Activated T-cell treated with anti-CD3 and anti-CD28 coated beads, Interleukin-2, amount 50 U/mL, for 48 hours (primary cell): ENCODE results near the gene OTULIN.

Experiments
- DNase-seq, 2 experiments: peaks; one replicate each; pipeline ENCODE4 v3.0.0-alpha.2; 2020

The OTULIN gene

DNA sequence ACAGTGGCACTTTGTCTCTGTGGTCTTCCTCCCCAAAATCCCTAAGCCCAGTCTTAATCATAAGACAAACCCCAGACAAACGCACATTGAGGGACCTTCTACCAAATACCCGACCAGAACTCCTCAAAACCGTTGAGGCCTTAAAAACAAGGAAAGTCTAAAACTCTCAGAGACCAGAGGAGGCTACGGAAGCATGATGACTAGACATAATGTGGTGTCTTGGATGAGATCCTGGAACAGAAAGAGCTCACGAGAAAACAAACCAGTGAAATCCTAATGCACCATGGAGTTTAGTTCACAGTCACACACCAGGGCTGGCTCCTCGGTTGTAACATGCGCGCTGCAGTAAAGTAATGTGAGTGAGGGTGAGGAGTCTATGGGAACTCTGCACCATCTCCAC, 58.4 kb downstream of the OTULIN start:
- DNase-seq: no peak

DNA sequence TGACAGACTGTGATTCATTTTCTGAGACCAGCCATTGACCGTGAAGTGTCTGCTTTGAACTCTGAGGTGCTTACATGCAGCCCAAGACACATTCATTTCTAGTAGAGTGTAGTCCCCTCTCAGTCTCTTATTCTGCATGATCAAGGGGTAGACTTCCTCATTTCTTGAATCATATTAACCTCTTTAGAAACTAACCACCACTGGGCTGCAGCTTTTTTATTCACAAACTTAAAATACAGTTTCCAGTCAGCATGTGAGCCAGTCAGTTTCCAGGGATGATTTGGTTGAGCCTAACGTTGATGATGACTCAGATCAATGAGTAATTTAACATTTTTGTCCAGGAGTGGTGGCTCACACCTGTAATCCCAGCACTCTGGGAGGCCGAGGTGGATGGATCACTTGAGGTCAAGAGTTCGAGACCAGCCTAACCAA, 59.2 kb downstream of the OTULIN start:
- DNase-seq: peak; percentile 40 to 48

GRCh38 chr5:14724633-14725032, 60.1 kb downstream of the OTULIN start:
- no peak for DNase-seq

DNA sequence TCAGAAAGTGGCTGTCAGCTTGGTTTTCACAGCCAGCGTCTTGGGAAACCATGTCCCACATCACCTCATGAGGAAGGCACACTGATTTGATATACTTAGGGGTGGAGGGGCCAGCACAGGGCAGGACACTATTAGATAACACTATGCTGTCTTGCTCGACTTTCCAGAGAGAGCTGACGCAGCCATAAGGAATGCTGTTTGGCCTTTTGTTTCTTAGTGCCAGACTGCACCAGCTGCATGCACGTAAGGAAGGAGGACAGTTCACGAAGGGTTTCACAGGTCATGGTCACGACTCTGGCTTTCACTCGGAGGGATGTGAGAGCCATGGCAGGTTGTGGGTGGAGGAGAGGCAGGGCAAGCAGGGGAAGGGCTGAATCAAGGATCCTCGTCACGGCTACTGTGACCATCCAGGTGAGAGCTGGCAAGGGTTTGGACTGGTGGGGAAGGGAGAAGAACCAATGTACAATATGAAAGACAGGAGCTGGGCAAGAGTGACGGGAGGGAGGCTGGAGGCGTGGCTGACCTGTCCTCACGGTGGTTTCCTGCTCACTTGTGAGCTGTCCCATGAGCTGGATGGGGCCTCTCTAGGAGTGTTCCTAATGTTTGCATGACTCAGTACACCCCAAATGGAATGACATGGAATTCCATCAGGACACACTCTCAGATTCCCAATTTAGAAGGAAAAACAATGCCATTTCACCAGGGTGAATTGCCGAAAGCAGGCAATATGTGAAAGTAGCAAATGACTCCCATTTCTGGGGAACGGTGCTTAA, 61.7 kb downstream of the OTULIN start:
- no peak for DNase-seq

DNA sequence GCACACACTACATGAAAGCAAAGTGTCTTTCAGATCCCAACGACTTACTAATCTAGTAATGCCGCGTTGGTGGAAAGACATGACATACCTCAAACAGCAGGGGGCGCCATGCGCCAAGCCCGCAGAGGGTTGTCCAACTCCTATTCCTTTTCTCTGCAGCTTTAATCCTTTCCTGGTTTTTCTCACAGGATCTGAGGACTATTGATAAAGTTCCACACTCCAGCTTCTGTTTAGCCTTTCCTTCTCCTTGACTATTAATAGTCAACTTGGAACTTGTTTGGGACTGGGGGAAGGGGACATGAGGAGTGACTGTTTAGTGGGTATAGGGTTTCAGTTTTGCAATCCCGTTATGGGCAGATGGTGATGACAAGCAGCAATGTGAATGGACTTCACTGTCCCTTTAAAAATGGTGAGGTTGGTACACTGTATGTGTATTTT, 62.9 kb downstream of the OTULIN start:
- DNase-seq: peak; percentile 79 to 81

DNA sequence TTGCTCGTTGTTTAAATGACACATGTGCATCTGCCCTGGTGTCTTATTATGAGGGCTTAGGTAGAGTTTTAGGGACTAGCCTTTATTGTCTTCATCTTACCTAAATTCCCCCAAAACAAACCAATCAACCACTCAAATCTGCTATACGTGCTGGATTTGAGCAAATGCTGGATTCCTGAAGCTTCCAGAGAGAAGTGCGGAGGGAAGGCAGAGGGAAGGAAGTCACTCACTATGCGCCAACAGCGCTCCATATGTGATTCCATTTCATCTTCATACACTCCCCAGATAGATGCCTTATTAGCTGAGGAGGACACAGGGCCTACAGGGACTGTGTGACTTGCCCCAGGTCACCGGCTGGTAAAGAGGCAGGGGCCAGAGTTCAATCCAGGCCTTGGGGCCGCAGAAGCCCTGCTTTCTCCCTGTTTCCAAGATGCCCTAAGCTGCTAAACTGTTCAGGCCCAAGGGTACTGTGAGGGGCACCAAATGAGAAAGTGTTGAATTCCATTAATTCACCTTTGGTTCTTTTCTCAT, 63.5 kb downstream of the OTULIN start:
- no peak for DNase-seq

DNA sequence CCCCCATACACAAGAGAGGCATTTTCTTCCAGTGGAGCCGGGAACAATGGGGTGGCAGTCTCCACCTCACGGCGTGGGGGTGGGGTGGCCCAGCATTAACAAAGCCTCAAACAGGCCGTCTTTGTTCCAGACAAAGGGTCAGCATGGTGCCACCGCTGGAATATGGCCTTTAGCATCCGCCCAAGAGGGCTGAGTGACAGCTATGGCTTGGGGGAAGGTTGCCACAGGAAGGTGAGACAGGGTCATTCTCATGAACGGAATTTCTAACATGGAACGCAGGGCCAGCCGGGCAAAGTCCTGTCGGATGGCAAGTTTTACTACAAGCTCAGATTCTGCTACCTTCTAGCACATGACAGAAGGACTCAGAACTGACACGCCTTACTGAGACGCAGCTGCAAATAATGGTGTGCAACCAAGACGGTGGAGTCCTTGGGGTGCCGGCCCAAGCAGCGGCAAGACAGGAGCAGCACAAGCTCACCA, 64.0 kb downstream of the OTULIN start:
- DNase-seq: no peak

- no peak for DNase-seq
Observed at GRCh38 chr5:14729448-14730385, 65.2 kb downstream of the OTULIN start.

DNA sequence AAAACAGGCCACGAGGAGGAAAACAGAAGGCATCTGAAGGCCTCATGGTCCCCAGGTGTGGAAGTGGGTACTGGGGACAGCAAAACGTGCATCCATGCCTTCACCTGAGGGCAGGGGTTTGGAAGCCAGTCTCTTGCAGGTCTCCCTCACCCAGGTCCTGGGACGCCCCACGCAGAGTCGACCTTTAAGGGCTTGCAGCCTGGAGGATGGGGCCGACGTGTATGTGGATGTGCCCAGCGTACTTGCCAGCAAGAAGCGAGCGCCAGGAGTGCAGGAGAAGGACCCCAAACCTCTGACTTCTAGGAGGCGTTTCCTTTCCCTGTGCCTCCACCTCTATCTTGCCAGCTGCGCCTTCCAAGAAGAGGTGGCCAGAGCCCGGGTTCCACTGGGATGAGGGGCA, 65.9 kb downstream of the OTULIN start:
- DNase-seq: no peak

GRCh38 chr5:14730881-14731280, 66.4 kb downstream of the OTULIN start:
- no peak for DNase-seq

DNA sequence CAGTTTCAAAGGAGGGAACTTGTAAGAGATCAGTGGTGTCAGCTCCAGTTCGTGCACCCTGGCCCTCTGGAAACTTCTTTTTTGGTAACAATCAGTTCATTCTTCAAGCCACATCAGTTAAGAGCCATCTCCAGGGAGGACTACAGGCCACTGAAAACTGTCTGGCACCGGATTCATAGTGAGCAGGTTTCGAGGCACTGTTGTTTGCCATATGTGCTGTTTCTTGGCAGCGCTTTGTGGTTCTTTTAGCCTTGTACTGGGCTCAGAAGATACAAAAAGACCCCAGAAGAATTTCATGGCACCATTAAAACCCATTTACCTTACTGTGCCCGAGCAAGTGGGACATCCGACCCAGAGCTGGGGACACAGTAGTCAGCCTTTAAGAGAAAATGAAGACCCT, 68.5 kb downstream of the OTULIN start:
- DNase-seq: no peak

DNA sequence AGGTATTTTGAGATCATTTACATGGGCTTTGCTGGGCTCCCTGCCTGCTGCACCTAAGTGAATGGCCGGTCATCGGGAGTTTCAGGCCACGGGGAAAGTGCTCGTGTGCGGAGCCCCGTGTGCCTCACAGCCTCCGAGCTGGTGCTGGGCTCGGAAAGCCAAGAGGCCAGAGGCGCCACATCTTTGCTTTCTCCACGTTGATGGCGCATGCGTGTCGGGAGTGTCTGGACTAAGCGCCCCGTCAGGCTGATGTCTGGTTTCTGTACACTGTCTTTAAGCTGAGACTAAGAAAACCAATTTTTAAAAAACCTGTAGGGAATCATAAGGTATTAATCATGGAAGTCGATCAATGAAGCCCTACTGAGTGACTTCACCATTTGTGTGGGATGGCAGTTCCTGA, 69.1 kb downstream of the OTULIN start:
- DNase-seq: no peak

DNA sequence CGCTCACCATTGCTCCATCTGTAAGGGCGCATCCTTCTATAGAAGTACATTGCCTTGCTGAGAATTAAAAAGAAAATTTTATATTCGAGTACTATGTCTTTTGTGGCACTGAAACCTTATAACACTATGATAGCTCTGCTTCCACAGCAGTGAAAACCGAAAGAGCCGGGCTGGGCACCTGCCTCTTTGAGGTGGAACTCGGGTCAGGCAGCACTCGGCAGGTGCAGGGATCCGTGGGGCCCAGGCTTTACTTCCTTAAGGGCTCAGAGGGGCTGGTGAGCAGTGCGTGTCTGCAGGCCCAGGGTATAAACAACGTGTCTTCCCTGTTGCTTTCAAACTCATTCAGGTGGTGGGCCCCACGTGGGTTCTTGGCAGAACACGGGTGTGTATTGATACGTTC, 69.9 kb downstream of the OTULIN start:
- DNase-seq: no peak

DNA sequence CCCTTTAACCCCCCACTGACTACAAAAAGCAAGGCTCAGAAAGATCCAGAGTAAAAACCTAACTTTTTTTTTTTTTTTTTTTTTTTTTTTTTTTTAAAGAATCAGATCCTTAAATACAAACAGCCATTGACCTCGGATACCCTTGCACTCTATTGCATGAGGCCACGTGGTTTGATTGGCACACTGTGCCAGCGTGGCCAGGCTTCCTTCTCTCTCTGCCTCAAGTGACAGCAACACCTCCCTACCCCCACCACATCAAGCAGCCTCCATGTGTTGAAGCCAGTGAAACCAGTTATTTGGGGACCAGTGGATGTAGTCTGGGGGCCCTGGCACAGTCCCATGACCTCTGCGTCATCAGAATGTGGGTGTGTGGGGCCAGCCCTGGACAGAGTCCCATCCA, 71.4 kb downstream of the OTULIN start:
- no peak for DNase-seq

GRCh38 chr5:14737291-14737690, 72.8 kb downstream of the OTULIN start:
- no peak for DNase-seq

- DNase-seq: no peak
Observed at GRCh38 chr5:14738050-14738449, 73.5 kb downstream of the OTULIN start.

- no peak for DNase-seq
Observed at GRCh38 chr5:14739538-14739937, 75.0 kb downstream of the OTULIN start.

DNA sequence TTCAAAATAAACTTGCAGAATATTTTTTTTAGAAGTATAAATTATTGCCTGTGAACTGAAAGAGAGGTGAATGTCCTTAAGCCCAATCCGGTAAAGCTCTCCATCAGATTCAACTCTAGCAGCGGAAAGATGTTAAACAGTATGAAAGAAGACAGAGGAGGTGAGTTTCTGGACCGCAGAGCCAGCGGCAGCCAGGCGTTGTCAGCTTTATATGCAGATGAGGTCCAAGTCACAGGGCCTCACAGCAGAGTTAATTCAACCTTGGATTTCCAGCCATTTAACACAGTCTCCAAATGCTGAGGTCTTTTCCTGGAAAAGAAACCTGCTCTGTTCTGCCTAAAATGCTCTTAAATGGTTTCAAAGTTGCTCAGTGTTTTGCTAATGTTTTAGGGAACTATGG, 75.5 kb downstream of the OTULIN start:
- no peak for DNase-seq

DNA sequence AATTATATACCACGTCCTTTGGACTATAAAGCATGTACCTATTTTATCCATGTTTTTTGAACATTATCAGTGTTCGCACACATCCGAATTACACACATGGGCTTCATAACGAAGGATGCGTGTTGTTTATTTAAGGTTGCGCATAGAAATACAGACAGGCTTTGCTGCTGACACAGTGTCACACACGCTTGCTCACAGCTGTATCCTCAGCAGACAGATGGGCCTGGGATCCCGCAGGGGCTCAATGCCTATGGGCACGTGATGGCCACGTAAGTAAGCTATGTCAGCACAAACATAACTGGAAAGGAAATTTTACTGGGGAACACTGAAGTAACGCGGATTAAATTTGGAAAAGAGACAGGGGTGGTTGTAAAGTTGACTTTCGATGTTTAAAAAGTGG, 76.6 kb downstream of the OTULIN start:
- DNase-seq: no peak

GRCh38 chr5:14741801-14742440, 77.4 kb downstream of the OTULIN start:
- DNase-seq: no peak

DNA sequence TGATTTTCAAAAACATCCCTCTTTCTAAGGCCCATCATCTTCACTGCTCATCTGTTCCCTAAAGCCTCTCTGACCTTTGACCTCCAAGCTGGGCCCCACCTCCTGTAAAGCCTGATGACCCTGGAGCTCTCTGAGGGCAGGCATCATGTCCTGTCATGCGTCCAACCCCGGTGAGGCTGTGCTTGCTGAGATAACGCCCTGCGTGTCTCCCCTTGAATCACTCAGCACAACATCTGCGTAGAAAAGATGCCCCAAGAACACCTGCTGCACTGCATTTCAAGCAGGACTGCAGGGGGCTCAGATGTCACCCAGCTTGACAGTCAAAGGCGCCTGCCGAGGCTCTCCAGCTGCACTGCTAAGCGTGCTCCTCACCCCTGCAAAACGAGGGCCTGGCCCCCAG, 78.0 kb downstream of the OTULIN start:
- no peak for DNase-seq

DNA sequence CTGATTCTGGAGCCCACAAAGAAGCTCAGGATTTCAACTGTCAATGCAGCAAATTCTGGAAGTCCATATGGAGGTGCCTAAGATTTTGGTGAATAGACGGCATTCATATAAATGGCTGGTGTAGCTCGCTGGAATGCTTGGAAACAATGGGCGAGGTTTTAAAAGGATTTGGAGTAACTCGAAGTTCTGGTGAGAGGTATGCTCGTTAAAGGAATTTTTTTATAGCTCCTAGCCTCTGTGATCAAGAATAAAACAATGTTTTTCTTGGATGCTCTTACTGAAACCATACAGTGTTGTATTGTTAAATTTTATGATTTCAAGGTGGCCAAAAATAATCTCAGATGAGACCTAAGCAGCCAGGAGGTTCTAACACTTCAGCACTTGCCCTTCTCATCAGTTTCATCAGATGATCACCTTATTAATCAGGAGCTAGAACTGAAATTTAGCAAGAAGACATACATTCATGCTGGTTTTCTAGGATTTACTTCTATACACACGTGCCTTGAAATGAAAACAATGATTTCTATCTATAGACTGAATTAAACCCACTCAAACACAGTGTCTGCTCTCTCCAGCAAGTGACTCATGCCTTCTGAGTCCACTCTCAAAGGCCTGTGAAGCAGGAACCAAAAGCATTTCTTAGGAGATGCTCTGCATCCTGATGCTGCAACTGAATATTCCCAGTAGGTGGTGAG, 79.2 kb downstream of the OTULIN start:
- no peak for DNase-seq
